Stimulated activated naive B cell treated with anti-CD40 and anti-IgM and Interleukin-4, amounts not matched to agents 10 μg/mL and 1 μg/mL and 100 μg/mL, for 72 hours (primary cell): ENCODE data around the gene ZC3H4.
"Not testable (repeated sequence)": the region's sequence is repeated elsewhere in the genome, so short reads cannot be mapped to it uniquely, and the experiment has no call there.

Source experiments
- ATAC-seq, 2 donors: fragments of 150-1000 bp; cut with Tn5 transposase; replicated peaks; 2 replicates each; pipeline ENCODE4 v1.10.0; 2021; ENCODE audit warnings: moderate library complexity in 1 of 2
- DNase-seq: peaks from one replicate; pipeline ENCODE4 v3.0.0; 2021
- H3K27ac Mint-ChIP-seq: one replicate; pipeline ENCODE4 v1.8.0; 2022; ENCODE audit warnings: mild to moderate bottlenecking, mixed read lengths
- H3K27me3 Mint-ChIP-seq, 2 donors: one replicate each; pipeline ENCODE4 v1.8.0; 2022; ENCODE audit warnings: mixed read lengths in 2 of 2
- H3K36me3 Mint-ChIP-seq, 2 donors: one replicate each; pipeline ENCODE4 v1.8.0; 2022; ENCODE audit warnings: mixed read lengths in 2 of 2, mild to moderate bottlenecking in 1 of 2
- H3K4me1 Mint-ChIP-seq, 2 donors: one replicate each; pipeline ENCODE4 v1.8.0; 2022; ENCODE audit warnings: mixed read lengths in 2 of 2, mild to moderate bottlenecking in 1 of 2
- H3K4me3 Mint-ChIP-seq, 2 donors: one replicate each; pipeline ENCODE4 v1.8.0; 2022; ENCODE audit warnings: mild to moderate bottlenecking in 2 of 2, mixed read lengths in 2 of 2, moderate library complexity in 1 of 2
- H3K9me3 Mint-ChIP-seq, 2 donors: one replicate each; pipeline ENCODE4 v1.8.0; 2022; ENCODE audit warnings: mixed read lengths in 2 of 2, mild to moderate bottlenecking in 1 of 2

ZC3H4 gene

GRCh38 chr19:47072323-47072722 lies 41.3 kb downstream of the ZC3H4 start:
- Mint-ChIP-seq H3K4me3 (no peak overlapping the region), H3K27me3 (no peaks in the 10 kb centered on the region), H3K9me3 (no peaks in the 10 kb centered on the region), H3K36me3 (peaks cover 32 to 65% of the 10 kb centered on the region in 2 donors), H3K27ac (no peak overlapping the region), H3K4me1 (peaks cover 7 to 14% of the 10 kb centered on the region in 2 donors)
- no peak for DNase-seq
- no peak for ATAC-seq

DNA sequence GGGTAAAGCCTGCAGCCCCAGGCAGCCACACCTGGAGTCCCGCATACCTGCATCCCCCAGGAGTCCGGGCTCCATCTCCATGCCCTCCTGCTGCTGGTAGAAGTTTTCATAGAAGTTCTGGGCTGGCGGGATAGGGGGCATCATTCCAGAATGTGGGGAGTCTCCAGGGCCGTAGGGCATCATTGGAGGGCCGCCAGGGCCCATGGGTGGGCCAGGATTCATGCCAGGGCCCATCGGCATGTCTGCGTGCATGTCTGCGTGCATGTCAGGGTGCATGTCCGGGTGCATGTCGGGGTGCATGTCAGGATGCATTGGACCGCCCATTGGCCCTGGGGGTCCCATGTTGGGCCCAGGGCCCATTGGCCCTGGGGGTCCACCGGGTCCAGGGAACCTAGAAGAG lies 41.8 kb downstream of the ZC3H4 start:
- Mint-ChIP-seq H3K9me3 (no peaks in the 10 kb centered on the region), H3K4me3 (no peak overlapping the region), H3K36me3 (peaks cover 32 to 64% of the 10 kb centered on the region in 2 donors), H3K4me1 (peaks cover 7 to 14% of the 10 kb centered on the region in 2 donors), H3K27me3 (no peaks in the 10 kb centered on the region), H3K27ac (peak overlapping the region; percentile 5)
- ATAC-seq: no peak
- DNase-seq: no peak

DNA sequence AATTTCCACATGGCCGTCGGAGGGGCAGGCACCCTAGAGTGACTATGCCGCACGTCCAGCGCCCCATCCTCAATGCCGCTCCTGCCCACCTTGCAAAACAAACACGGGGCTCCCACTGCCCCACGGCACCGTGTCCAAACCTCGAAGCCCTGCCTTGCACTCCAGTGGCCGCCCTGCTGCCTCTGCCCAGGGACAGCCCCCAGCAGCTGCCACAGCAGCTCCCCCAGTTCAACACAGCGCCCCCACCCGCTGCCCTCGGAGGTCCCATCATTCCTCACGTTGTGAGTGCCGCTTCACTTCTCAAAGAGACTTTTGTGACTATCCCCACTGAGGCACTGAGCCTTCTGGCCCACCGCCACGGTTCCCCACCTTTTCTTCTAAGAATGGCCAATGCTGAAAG lies 42.8 kb downstream of the ZC3H4 start:
- H3K4me1 Mint-ChIP-seq: peaks cover 7 to 13% of the 10 kb centered on the region in 2 donors
- H3K27me3 Mint-ChIP-seq: no peaks in the 10 kb centered on the region
- no peaks in the 10 kb centered on the region for H3K9me3 Mint-ChIP-seq
- H3K36me3 Mint-ChIP-seq: peaks cover 35 to 64% of the 10 kb centered on the region in 2 donors
- no peak overlapping the region for H3K4me3 Mint-ChIP-seq
- ATAC-seq (no peak), DNase-seq (no peak)
- H3K27ac Mint-ChIP-seq: no peak overlapping the region

- H3K27me3 Mint-ChIP-seq: no peaks in the 10 kb centered on the region
- H3K27ac Mint-ChIP-seq: no peak overlapping the region
- no peak overlapping the region for H3K4me3 Mint-ChIP-seq
- peaks cover 3 to 4% of the 10 kb centered on the region in 2 donors for H3K4me1 Mint-ChIP-seq
- H3K9me3 Mint-ChIP-seq: no peaks in the 10 kb centered on the region
- H3K36me3 Mint-ChIP-seq: peaks cover 30 to 62% of the 10 kb centered on the region in 2 donors
- ATAC-seq: no peak
- DNase-seq: no peak
Measured at GRCh38 chr19:47069795-47070194, 43.8 kb downstream of the ZC3H4 start.

DNA sequence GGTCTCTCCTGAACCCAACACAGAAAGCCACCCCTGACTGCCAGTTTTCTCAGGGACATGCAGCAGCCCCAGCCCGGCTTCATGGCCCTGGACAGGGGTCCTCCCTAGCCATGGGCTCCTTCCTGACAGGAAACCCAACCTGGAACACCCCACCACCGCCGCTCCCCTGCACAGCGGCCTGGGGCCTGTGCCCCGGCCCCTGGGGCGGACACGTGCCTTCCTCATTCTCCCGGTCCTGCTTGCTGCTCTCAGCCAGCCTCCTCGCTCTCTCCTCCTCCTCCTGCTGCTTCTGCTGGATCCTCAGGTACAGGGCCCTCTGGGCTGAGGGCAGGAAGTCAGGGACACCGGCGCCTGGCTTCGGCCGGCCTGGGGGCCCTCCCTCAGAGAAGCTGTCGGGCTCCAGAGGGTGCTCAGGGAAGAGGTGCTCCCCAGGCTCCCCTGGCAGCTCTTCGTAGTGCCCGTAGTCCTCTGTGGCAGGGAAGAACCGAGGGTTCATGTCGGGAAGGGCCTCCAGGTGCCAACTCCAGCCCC lies 44.6 kb downstream of the ZC3H4 start:
- ATAC-seq (no peak), DNase-seq (no peak)
- Mint-ChIP-seq H3K27me3 (no peaks in the 10 kb centered on the region), H3K4me3 (no peak overlapping the region), H3K36me3 (peaks cover 30 to 61% of the 10 kb centered on the region in 2 donors), H3K9me3 (no peaks in the 10 kb centered on the region), H3K27ac (peak overlapping the region; percentile 44), H3K4me1 (peaks cover 3% of the 10 kb centered on the region in 2 donors)

DNA sequence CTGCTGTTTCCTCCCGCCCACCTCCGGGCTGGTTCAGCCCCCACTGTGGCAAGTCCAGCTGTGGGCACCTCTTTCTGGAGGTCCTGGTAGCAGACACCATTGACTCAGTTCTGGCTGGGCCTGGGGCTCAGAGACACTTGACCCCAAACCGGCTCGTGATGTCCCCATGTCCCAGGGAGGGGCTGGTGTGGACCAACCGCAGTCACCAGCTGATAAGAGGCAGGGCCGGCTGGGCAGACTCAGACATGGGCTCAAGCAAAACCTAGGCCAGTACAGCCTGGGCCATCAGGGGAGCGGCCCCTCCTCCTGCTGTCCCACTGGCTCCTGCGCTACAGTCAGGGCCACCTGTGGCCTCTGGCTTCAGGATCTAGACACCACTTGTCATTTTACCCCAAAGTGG lies 45.3 kb downstream of the ZC3H4 start:
- Mint-ChIP-seq H3K36me3 (peaks cover 32 to 61% of the 10 kb centered on the region in 2 donors), H3K9me3 (no peaks in the 10 kb centered on the region), H3K4me3 (no peak overlapping the region), H3K27me3 (no peaks in the 10 kb centered on the region), H3K4me1 (peaks cover 0 to 3% of the 10 kb centered on the region in 2 donors), H3K27ac (peak overlapping the region; percentile 9)
- ATAC-seq (no peak), DNase-seq (no peak)

- Mint-ChIP-seq H3K36me3 (peaks cover 32 to 60% of the 10 kb centered on the region in 2 donors), H3K27ac (no peak overlapping the region), H3K4me1 (peaks cover 0 to 3% of the 10 kb centered on the region in 2 donors), H3K9me3 (no peaks in the 10 kb centered on the region), H3K4me3 (no peak overlapping the region), H3K27me3 (no peaks in the 10 kb centered on the region)
- ATAC-seq (no peak), DNase-seq (no peak)
Measured at GRCh38 chr19:47067215-47067847, 46.2 kb downstream of the ZC3H4 start.

GRCh38 chr19:47066376-47067214 lies 47.0 kb downstream of the ZC3H4 start:
- ATAC-seq (no peak), DNase-seq (no peak)
- Mint-ChIP-seq H3K4me1 (peaks cover 0 to 3% of the 10 kb centered on the region in 2 donors), H3K9me3 (no peaks in the 10 kb centered on the region), H3K27ac (peak overlapping the region; percentile 79), H3K27me3 (no peaks in the 10 kb centered on the region), H3K4me3 (no peak overlapping the region), H3K36me3 (peaks cover 28 to 61% of the 10 kb centered on the region in 2 donors)

GRCh38 chr19:47065242-47065641 lies 48.3 kb downstream of the ZC3H4 start:
- Mint-ChIP-seq H3K27ac (peak overlapping the region; percentile 71), H3K4me1 (peaks cover 0 to 3% of the 10 kb centered on the region in 2 donors), H3K4me3 (no peak overlapping the region)

DNA sequence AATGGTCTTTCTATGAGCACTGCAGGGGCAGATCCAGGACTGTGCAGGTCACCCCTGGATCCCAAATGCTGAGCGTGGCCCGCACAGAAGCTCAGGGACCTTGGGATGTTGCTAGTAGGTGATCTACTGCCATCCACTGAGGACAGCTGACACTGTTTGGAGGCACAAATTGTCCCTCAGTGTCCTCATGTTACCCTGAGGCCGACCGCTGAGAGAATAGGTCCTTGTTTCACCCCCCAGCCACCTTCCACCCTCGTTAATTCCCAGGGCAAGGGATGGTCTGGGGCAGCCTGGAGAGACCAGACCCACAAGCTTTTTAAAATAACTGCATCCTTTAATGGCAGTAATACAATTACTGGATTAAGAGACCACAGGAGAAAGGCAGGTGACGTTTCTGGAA lies 49.7 kb downstream of the ZC3H4 start:
- H3K27me3 Mint-ChIP-seq: no peaks in the 10 kb centered on the region
- H3K4me3 Mint-ChIP-seq: no peak overlapping the region
- no peaks in the 10 kb centered on the region for H3K9me3 Mint-ChIP-seq
- H3K36me3 Mint-ChIP-seq: peaks cover 17 to 37% of the 10 kb centered on the region in 2 donors
- peaks cover 0 to 2% of the 10 kb centered on the region in 2 donors for H3K4me1 Mint-ChIP-seq
- no peak for ATAC-seq
- DNase-seq: no peak
- no peak overlapping the region for H3K27ac Mint-ChIP-seq

More at GRCh38 chr19:47065242-47065641, 48.3 kb downstream of the ZC3H4 start:
- DNase-seq (no peak), ATAC-seq (no peak)
- Mint-ChIP-seq H3K27me3 (no peaks in the 10 kb centered on the region), H3K9me3 (no peaks in the 10 kb centered on the region), H3K36me3 (peaks cover 22 to 49% of the 10 kb centered on the region in 2 donors)

- Mint-ChIP-seq H3K9me3 (no peaks in the 10 kb centered on the region), H3K36me3 (peaks cover 3 to 10% of the 10 kb centered on the region in 2 donors), H3K4me3 (no peak overlapping the region), H3K4me1 (no peaks in the 10 kb centered on the region), H3K27me3 (peaks cover 4 to 7% of the 10 kb centered on the region in 2 donors), H3K27ac (no peak overlapping the region)
- DNase-seq: no peak
- ATAC-seq: no peak
Measured at GRCh38 chr19:47058621-47059022, 55.0 kb downstream of the ZC3H4 start.

- no peak overlapping the region for H3K27ac Mint-ChIP-seq
- DNase-seq (no peak), ATAC-seq (no peak)
- H3K27me3 Mint-ChIP-seq: peaks cover 4 to 12% of the 10 kb centered on the region in 2 donors
- no peaks in the 10 kb centered on the region for H3K4me1 Mint-ChIP-seq
- H3K9me3 Mint-ChIP-seq: no peaks in the 10 kb centered on the region
- H3K4me3 Mint-ChIP-seq: no peak overlapping the region
- peaks cover 0 to 5% of the 10 kb centered on the region in 2 donors for H3K36me3 Mint-ChIP-seq
Measured at GRCh38 chr19:47057328-47057727, 56.2 kb downstream of the ZC3H4 start.

DNA sequence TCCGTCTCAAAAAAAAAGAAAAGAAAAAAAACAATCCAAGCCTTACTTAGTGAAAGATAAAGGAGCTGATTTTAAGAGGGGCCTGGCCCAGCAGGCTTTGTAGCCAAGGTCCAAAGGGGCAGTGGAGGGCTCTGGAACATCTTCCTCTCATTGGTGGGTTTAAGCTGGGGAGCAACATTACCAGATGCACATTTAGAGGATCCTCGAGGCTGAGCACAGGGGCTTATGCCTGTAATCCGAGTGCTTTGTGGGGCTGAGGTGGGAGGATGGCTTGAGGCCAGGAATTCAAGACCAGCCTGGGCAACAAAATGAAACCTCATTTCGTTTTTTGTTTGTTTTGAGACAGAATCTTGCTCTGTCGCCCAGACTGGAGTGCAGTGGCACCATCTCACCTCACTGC lies 57.2 kb downstream of the ZC3H4 start:
- H3K27me3 Mint-ChIP-seq: peaks cover 4 to 12% of the 10 kb centered on the region in 2 donors
- no peaks in the 10 kb centered on the region for H3K9me3 Mint-ChIP-seq
- DNase-seq: no peak
- no peaks in the 10 kb centered on the region for H3K4me1 Mint-ChIP-seq
- H3K4me3 Mint-ChIP-seq: no peak overlapping the region
- H3K36me3 Mint-ChIP-seq: no peaks in the 10 kb centered on the region
- ATAC-seq: no peak
- no peak overlapping the region for H3K27ac Mint-ChIP-seq

DNA sequence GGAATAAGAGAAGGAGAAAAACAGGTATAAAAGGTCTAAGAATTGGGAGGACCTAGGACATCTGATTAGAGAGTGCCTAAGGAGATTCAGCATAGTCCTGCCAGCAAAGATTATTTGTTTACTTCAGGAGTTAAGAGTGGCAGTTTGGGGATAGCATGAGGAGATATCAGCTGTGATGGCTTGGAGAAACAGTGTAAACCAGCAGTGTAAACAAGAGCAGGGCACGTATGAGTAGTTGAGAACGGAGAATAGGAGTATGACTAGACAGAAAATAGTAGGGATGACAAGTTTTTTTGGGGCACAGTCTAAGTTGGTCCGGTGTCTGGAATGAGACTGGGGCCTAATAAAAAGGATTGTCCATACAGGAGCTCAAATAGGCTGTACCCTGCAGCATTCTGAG lies 63.0 kb downstream of the ZC3H4 start:
- not testable (repeated sequence) for H3K4me3 Mint-ChIP-seq, H3K27ac Mint-ChIP-seq, H3K36me3 Mint-ChIP-seq, ATAC-seq, DNase-seq, H3K9me3 Mint-ChIP-seq
- Mint-ChIP-seq H3K4me1 (peaks cover 7 to 26% of the 10 kb centered on the region in 2 donors), H3K27me3 (peaks cover 4 to 12% of the 10 kb centered on the region in 2 donors)
